WTC11 (cell line): Measurements from ENCODE around the gene TCF12. TPM values are rescaled to one million over a fixed set of nuclear protein-coding genes. Genes with fewer than 3 reads are reported as not detected.
A peak's percentile ranks its signal among the peaks of the same experiment; 100 is the strongest.

ENCODE experiments used
- ATAC-seq: fragments of 200-7000 bp; cut with Tn5 transposase; 2 replicates; pipeline ENCODE4 v1.10.0; 2021; ENCODE audit warnings: mild to moderate bottlenecking, moderate library complexity
- CTCF ChIA-PET: fragments of 300-600 bp; sonication (Branson Sonifier 250); formaldehyde crosslinking; loops from one replicate; lab custom pipeline; 2021; ENCODE audit warnings: antibody characterized with exemption; lab: Charles Lee
- POLR2A ChIA-PET: fragments of 350-600 bp; sonication (Branson Sonifier 250); formaldehyde crosslinking; loops from one replicate; lab custom pipeline; 2021; ENCODE audit warnings: antibody characterized with exemption; lab: Charles Lee
- DNase-seq: peaks from one replicate; pipeline ENCODE4 v3.0.0; 2021; ENCODE audit warnings: low spot score
- H3K27ac Mint-ChIP-seq: 2 replicates; pipeline ENCODE4 v1.8.0; 2021; ENCODE audit warnings: mixed read lengths
- H3K27me3 Mint-ChIP-seq: 2 replicates; pipeline ENCODE4 v1.8.0; 2021; ENCODE audit warnings: low read depth, mild to moderate bottlenecking, moderate library complexity, mixed read lengths
- H3K36me3 Mint-ChIP-seq: 2 replicates; pipeline ENCODE4 v1.8.0; 2021; ENCODE audit warnings: mixed read lengths
- H3K4me1 Mint-ChIP-seq: 2 replicates; pipeline ENCODE4 v1.8.0; 2022; ENCODE audit warnings: mixed read lengths
- H3K4me3 Mint-ChIP-seq: 2 replicates; pipeline ENCODE4 v1.8.0; 2021; ENCODE audit warnings: mild to moderate bottlenecking, moderate library complexity, mixed read lengths
- H3K9me3 Mint-ChIP-seq: 2 replicates; pipeline ENCODE4 v1.8.0; 2021; ENCODE audit warnings: mixed read lengths
- ATF2 ChIP-seq: sonication (generic); formaldehyde crosslinking; IDR thresholded peaks from 2 replicates; pipeline ENCODE4 v1.8.1; 2022; ENCODE audit warnings: low read depth, missing genetic modification reagents, borderline replicate concordance
- CTCF ChIP-seq: fragments of 200-600 bp; IDR thresholded peaks from 2 replicates; pipeline ENCODE4 v1.8.0; 2022; ENCODE audit warnings: antibody characterized with exemption
- E2F5 ChIP-seq: sonication (generic); formaldehyde crosslinking; IDR thresholded peaks from 2 replicates; pipeline ENCODE4 v1.8.1; 2022; ENCODE audit warnings: mild to moderate bottlenecking, moderate library complexity, missing genetic modification reagents
- EMX1 ChIP-seq: fragments of 250-450 bp; sonication (Bioruptor Pico); IDR thresholded peaks from 2 replicates; pipeline ENCODE4 v1.8.0; 2021; ENCODE audit warnings: mild to moderate bottlenecking
- IRF2 ChIP-seq: sonication (generic); formaldehyde crosslinking; IDR thresholded peaks from 2 replicates; pipeline ENCODE4 v1.8.0; 2022; ENCODE audit warnings: low read depth, missing genetic modification reagents, borderline replicate concordance
- NFE2L1 ChIP-seq: sonication (generic); formaldehyde crosslinking; IDR thresholded peaks from 2 replicates; pipeline ENCODE4 v1.8.1; 2023; ENCODE audit warnings: missing genetic modification reagents
- NR3C1 ChIP-seq: sonication (generic); formaldehyde crosslinking; conservative IDR thresholded peaks from 2 replicates; pipeline ENCODE4 v1.8.1; 2023; ENCODE audit warnings: low read depth, mild to moderate bottlenecking, missing genetic modification reagents
- PRDM15 ChIP-seq: sonication (generic); formaldehyde crosslinking; IDR thresholded peaks from 2 replicates; pipeline ENCODE4 v1.8.0; 2022; ENCODE audit warnings: missing genetic modification reagents
- PRRX2 ChIP-seq: fragments of 250-450 bp; sonication (Bioruptor Pico); IDR thresholded peaks from 2 replicates; pipeline ENCODE4 v1.8.0; 2021; ENCODE audit warnings: mild to moderate bottlenecking
- RORB ChIP-seq: fragments of 250-450 bp; sonication (Bioruptor Pico); IDR thresholded peaks from 2 replicates; pipeline ENCODE4 v1.9.0; 2021; ENCODE audit warnings: mild to moderate bottlenecking
- SOX15 ChIP-seq: fragments of 250-450 bp; sonication (Bioruptor Pico); IDR thresholded peaks from 2 replicates; pipeline ENCODE4 v1.9.0; 2021; ENCODE audit warnings: mild to moderate bottlenecking
- TEAD4 ChIP-seq: sonication (generic); formaldehyde crosslinking; IDR thresholded peaks from 2 replicates; pipeline ENCODE4 v1.8.0; 2022; ENCODE audit warnings: mild to moderate bottlenecking, missing genetic modification reagents
- USF2 ChIP-seq: sonication (generic); formaldehyde crosslinking; IDR thresholded peaks from 2 replicates; pipeline ENCODE4 v1.8.1; 2023; ENCODE audit warnings: mild to moderate bottlenecking, missing genetic modification reagents, moderate library complexity
- ZMAT4 ChIP-seq: fragments of 250-450 bp; sonication (Bioruptor Pico); IDR thresholded peaks from 2 replicates; pipeline ENCODE4 v1.9.0; 2021; ENCODE audit warnings: mild to moderate bottlenecking
- ZNF121 ChIP-seq: sonication (generic); formaldehyde crosslinking; IDR thresholded peaks from 2 replicates; pipeline ENCODE4 v1.8.0; 2023; ENCODE audit warnings: missing genetic modification reagents
- ZNF416 ChIP-seq: fragments of 250-450 bp; sonication (Bioruptor Pico); IDR thresholded peaks from 2 replicates; pipeline ENCODE4 v1.9.0; 2021; ENCODE audit warnings: mild to moderate bottlenecking, inconsistent platforms
- ZNF423 ChIP-seq: fragments of 250-450 bp; sonication (Bioruptor Pico); IDR thresholded peaks from 2 replicates; pipeline ENCODE4 v2.1.2; 2022; ENCODE audit warnings: mild to moderate bottlenecking, moderate library complexity
- ZNF532 ChIP-seq: fragments of 250-450 bp; sonication (Bioruptor Pico); IDR thresholded peaks from 2 replicates; pipeline ENCODE4 v1.9.0; 2021; ENCODE audit warnings: mild to moderate bottlenecking, borderline replicate concordance
- total RNA-seq: library from RNA; stranded (reverse); gene quantifications from 3 replicates; pipeline ENCODE4 v1.2.3, GENCODE V29; 2021

The TCF12 gene
- total RNA-seq, 1 experiment from 2014 or later, result 73.2 TPM

- POLR2A ChIA-PET, result interaction anchor here (1.3 kb wide), 1 partner anchor 160 kb away, joined by 4 read pairs; no protein-coding TSS in a partner anchor
- Mint-ChIP-seq H3K36me3 (peaks cover 15% of the 10 kb centered on the region), H3K4me3 (peak overlapping the region; percentile 45), H3K4me1 (peaks cover 19% of the 10 kb centered on the region), H3K9me3 (peaks cover 6% of the 10 kb centered on the region), H3K27ac (peak overlapping the region; percentile 88), H3K27me3 (no peaks in the 10 kb centered on the region)
- CTCF ChIA-PET, result interaction anchor here (0.6 to 8.4 kb wide), 29 partner anchors 8 to 650 kb away, joined by 3 to 100 read pairs (median 5); no protein-coding TSS in a partner anchor
- DNase-seq (no peak), ATAC-seq (no peak)
- TF ChIP-seq CTCF (peak; percentile 45), PRRX2 (CRISPR knock-in tag) (no peak), NR3C1 (CRISPR knock-in tag) (no peak)
Measured at GRCh38 chr15:57146506-57147201, 228.2 kb downstream of the TCF12 start.

- ATAC-seq, result no peak
- H3K27me3 Mint-ChIP-seq, result no peaks in the 10 kb centered on the region
- H3K36me3 Mint-ChIP-seq, result peaks cover 25% of the 10 kb centered on the region
- ChIA-PET CTCF (interaction anchor here (0.7 to 8.4 kb wide), 13 partner anchors 9 to 399 kb away, joined by 3 to 100 read pairs (median 7); no protein-coding TSS in a partner anchor), POLR2A (no interaction called here)
- H3K27ac Mint-ChIP-seq, result no peak overlapping the region
- peaks cover 19% of the 10 kb centered on the region for H3K4me1 Mint-ChIP-seq
- peaks cover 16% of the 10 kb centered on the region for H3K9me3 Mint-ChIP-seq
- TF ChIP-seq E2F5 (CRISPR knock-in tag), result no peak
- TF ChIP-seq TEAD4, result no peak
- no peak for DNase-seq
- no peak overlapping the region for H3K4me3 Mint-ChIP-seq
Measured at GRCh38 chr15:57147621-57148020, 229.2 kb downstream of the TCF12 start.

GRCh38 chr15:57148262-57148661, 229.8 kb downstream of the TCF12 start:
- H3K9me3 Mint-ChIP-seq, result peaks cover 22% of the 10 kb centered on the region
- peaks cover 31% of the 10 kb centered on the region for H3K36me3 Mint-ChIP-seq
- CTCF ChIA-PET, result interaction anchor here (0.6 to 8.4 kb wide), 8 partner anchors 10 to 403 kb away, joined by 3 to 100 read pairs (median 4); no protein-coding TSS in a partner anchor
- H3K27me3 Mint-ChIP-seq, result no peaks in the 10 kb centered on the region
- no peak overlapping the region for H3K4me3 Mint-ChIP-seq
- peaks cover 19% of the 10 kb centered on the region for H3K4me1 Mint-ChIP-seq
- H3K27ac Mint-ChIP-seq, result no peak overlapping the region
- ATAC-seq (no peak), DNase-seq (no peak)
- POLR2A ChIA-PET, result no interaction called here
- TF ChIP-seq EMX1 (CRISPR knock-in tag) (no peak), NFE2L1 (CRISPR knock-in tag) (no peak), ZNF532 (no peak), USF2 (no peak), ATF2 (no peak), SOX15 (CRISPR knock-in tag) (no peak), ZNF423 (CRISPR knock-in tag) (no peak), RORB (CRISPR knock-in tag) (no peak), PRDM15 (no peak), ZMAT4 (no peak), ZNF121 (CRISPR knock-in tag) (no peak), ZNF416 (CRISPR knock-in tag) (no peak), IRF2 (CRISPR knock-in tag) (no peak)
